Islet of Langerhans (tissue), 1 donor: ENCODE data around the gene CHST2.
"Not testable (repeated sequence)": the region's sequence is repeated elsewhere in the genome, so short reads cannot be mapped to it uniquely, and the experiment has no call there.

Experiments
- FAIRE-seq: peaks from one replicate; lab custom pipeline; 2011; peaks lifted over from hg19 to GRCh38; lab: Jason Lieb, UNC

The CHST2 gene

GRCh38 chr3:143135150-143135549 lies 15.6 kb downstream of the CHST2 start:
- FAIRE-seq = no peak

- FAIRE-seq = no peak
These were observed 18.0 kb downstream of the CHST2 start for GRCh38 chr3:143137435-143138036.

- no peak for FAIRE-seq
These were observed 19.4 kb downstream of the CHST2 start for GRCh38 chr3:143138953-143139352.

DNA sequence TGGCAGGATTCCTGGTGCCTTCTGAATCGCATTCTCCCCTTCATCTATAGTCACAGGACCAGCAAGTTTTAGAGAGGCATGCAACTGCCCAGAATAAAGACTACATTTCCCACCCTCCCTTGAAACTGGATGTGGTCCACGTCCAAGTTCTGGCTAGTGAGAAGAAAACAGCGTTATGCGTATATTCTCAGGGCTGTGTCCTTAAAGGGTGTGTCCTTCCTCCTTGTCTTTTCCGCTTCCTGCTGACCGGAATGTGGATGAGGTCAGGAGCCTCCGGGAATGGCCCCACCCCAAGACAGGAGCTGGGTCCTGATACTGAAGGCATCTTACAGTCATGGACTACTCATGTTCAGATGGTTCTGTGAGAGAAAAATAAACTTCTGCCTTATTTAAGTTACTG lies 20.2 kb downstream of the CHST2 start:
- no peak for FAIRE-seq

- no peak for FAIRE-seq
These were observed 21.0 kb downstream of the CHST2 start for GRCh38 chr3:143140550-143140949.

GRCh38 chr3:143142354-143142753 lies 22.8 kb downstream of the CHST2 start:
- FAIRE-seq = no peak

DNA sequence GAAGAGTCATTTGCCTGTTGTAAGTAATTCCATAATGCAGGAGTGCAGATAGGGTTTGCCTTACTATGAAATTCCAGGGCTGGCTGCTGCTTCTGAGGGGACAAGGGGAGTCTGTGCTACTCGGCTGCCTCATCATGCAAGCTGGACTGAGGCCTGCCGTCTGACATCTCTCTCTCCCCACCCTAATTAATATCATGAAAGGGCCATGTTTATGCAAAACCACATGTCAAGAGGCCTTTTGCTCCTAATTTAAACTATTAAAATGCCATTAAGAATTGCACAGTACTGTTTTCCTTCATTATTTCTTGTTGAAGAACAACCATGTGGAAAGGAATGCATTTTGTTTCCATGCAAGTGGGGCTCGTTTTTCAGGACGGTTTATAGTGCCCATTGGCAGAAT lies 26.3 kb downstream of the CHST2 start:
- no peak for FAIRE-seq

- FAIRE-seq = no peak
These were observed 27.1 kb downstream of the CHST2 start for GRCh38 chr3:143146486-143147274.

- no peak for FAIRE-seq
These were observed 28.1 kb downstream of the CHST2 start for GRCh38 chr3:143147707-143148106.

GRCh38 chr3:143150071-143150470 lies 30.5 kb downstream of the CHST2 start:
- FAIRE-seq = no peak

DNA sequence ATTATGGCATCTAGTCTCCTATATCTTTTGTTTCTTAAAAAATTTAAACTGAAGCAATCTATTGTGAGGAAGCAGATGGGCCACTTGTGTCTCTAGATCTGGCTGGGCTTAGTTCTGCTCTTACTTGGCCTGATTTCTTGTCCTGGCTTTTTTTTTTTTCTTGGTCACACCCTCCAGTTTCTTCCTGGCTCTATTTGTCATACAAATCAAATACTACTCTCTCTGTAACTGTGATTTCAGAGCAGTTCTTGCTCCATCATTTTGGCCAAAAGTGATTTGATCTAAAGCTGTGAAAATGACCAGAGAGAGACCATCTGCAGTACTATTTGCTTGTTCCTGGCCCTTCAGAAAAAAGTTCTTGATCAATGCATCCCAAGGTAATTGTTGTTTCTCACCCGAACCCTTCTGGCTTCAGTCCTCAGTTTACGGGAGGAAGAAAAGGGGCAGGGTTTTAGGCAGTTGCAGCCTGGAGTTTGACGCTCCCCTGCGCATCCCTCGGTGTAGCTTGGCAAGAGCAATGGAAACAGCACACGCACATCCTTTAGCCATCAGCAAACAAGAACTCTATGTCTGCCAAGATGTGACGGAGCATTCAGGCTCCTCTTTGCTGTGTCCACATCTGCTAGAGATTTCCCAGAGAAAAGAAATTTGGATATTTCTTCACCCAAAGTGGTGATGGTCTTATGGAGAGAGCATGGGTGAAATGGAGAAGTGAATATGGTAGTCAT lies 31.6 kb downstream of the CHST2 start:
- no peak for FAIRE-seq

DNA sequence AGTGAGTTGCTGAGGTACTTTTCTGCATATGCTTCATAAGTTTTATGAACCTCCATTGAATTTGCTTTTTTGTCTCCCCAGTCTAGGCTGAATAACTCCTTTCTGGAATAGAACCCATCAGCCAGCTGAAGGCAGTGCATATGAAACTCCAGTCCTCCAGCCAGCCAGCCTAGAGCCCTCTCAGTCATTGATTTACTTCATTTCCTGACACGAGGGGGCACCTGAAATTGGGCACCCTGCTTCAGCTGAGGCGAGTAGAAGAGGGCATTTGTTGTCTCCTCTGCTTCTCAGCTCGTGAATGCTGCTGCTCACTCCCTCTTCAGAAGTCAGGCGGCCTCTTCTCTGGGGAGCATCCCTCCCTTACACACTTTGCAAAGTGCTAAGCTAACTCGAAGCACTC lies 32.5 kb downstream of the CHST2 start:
- FAIRE-seq = no peak

GRCh38 chr3:143155756-143156155 lies 36.2 kb downstream of the CHST2 start:
- FAIRE-seq = no peak

DNA sequence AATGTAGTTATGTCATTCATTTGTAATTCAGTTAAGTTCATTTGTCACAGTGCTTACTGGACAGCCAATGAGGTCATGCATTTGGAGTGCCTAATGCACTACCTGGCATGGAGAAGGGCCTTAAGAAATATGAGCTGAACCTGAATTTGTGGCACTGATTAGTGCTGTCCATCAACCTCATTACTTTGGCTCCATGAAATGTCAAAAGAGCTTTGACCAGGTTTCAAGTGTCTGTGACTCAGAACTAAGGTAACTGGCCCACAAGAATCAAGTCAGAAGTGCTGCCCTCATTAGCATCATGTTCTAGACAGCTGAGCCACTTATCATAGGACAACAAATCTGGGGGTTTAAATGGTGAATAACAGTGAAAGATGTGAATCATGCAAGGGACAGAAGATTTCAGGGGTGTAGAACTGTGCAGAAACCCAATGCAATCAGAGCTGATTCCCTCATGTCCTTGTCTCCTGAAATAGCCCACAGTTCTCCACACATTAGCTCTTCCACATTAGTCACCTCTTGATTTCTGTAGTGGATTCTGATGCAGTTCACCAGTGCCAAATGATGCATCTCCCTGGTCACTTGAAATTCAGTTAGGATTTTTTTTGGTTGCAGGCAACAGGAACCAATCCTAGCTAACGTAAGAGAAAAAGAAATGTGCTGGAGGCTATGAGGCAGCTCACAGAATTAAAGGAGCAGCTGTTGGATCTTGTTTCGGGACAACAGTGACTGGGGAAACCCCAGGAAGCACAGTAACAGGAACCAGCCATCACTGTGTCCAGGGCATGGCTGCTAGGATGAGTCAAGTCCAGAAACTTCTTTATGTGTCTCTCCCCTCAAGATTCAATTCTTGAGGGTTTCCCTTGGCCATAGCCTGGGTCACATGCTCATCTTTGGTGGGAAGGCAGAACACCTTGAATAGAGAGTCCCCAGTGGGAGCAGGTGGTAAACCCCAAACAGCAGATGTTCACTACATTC lies 38.7 kb downstream of the CHST2 start:
- FAIRE-seq = no peak

DNA sequence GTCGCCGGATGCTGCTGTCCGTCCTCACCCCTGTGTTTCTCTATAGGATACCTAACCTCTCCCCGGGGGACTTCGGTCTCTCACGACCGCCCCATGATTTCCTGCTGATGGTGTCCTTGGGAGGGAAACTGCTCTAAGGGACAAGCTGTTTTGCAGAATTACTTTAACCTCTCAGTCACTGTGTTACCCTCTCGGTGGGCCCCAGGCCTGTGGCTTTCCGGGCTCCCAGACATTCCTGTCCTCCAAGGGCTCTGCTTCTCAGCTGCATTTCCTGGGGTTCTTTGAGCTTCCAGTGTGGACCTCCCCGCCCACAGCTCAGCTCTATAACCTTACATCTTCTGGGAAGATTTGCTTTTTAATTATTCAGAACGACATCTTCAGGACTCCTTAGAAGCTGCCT lies 40.9 kb downstream of the CHST2 start:
- no peak for FAIRE-seq

GRCh38 chr3:143163562-143164100 lies 44.1 kb downstream of the CHST2 start:
- no peak for FAIRE-seq

GRCh38 chr3:143165211-143165610 lies 45.6 kb downstream of the CHST2 start:
- no peak for FAIRE-seq

GRCh38 chr3:143165612-143166285 lies 46.2 kb downstream of the CHST2 start:
- not testable (repeated sequence) for FAIRE-seq

GRCh38 chr3:143166376-143166775 lies 46.8 kb downstream of the CHST2 start:
- FAIRE-seq = no peak

- FAIRE-seq = no peak
These were observed 48.6 kb downstream of the CHST2 start for GRCh38 chr3:143167969-143168854.
